Measurements from ENCODE around the gene PTGIS.
A peak's percentile ranks its signal among the peaks of the same experiment; 100 is the strongest.

PTGIS gene

GRCh38 chr20:49508435-49509199 is 59.3 kb downstream of the PTGIS start:
- TF ChIP-seq, protein P1, sequence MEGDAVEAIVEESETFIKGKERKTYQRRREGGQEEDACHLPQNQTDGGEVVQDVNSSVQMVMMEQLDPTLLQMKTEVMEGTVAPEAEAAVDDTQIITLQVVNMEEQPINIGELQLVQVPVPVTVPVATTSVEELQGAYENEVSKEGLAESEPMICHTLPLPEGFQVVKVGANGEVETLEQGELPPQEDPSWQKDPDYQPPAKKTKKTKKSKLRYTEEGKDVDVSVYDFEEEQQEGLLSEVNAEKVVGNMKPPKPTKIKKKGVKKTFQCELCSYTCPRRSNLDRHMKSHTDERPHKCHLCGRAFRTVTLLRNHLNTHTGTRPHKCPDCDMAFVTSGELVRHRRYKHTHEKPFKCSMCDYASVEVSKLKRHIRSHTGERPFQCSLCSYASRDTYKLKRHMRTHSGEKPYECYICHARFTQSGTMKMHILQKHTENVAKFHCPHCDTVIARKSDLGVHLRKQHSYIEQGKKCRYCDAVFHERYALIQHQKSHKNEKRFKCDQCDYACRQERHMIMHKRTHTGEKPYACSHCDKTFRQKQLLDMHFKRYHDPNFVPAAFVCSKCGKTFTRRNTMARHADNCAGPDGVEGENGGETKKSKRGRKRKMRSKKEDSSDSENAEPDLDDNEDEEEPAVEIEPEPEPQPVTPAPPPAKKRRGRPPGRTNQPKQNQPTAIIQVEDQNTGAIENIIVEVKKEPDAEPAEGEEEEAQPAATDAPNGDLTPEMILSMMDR (IDR thresholded peaks at IDR 0.05; ENCODE audit: control extremely low read depth, extremely low read depth, low read depth, missing control alignments) = peak; percentile 36
- CTCF ChIA-PET = interaction anchor here (0.6 to 1.9 kb wide), 9 partner anchors 8 to 177 kb away, joined by 4 to 6 read pairs (median 4); no protein-coding TSS in a partner anchor
- peak; percentile 61 for DNase-seq (ENCODE audit: extremely low spot score)
- POLR2A ChIA-PET = interaction anchor here (0.5 kb wide), 1 partner anchor 1133 kb away, joined by 3 read pairs; no protein-coding TSS in a partner anchor

DNA sequence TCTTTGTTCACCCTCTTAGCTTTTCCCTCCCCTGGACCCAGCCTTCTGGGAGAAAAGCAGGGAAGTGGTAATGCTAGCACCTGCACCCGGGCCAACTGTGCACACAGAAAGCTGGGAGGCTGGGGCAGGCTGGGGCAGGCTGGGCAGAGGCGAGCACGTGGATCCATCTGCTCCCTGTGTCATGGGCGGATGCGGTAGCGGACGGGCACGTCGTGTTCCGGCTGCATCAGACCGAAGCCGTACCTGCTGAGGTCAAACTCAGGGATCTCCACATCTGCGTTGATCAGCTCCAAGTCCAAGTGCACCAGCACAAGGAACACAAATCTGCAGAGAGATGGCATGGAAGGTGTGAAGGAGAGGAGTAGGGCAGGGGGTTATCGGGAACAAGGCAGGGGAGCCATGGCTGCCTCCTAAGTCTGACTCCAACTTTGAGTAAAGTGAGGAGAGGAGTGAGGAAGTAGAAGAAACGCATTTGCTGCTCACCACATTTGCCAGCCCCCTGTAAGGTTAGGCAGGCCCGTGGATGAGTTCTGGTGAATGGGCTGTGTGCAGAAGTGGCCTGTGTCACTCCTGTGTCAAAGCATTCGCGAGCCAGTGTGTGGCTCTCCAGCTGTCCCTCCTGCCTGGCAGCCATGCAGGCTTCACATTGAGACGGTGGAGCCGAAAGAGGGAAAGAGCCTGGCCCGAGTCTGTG is 60.0 kb downstream of the PTGIS start:
- ChIA-PET POLR2A (no interaction called here), CTCF (interaction anchor here (0.6 to 3.0 kb wide), 10 partner anchors 8 to 176 kb away, joined by 3 to 9 read pairs (median 4); no protein-coding TSS in a partner anchor)
- DNase-seq (ENCODE audit: extremely low spot score) = no peak
- TF ChIP-seq, protein P1 (IDR thresholded peaks at IDR 0.05; ENCODE audit: control extremely low read depth, extremely low read depth, low read depth, missing control alignments) = no peak

DNA sequence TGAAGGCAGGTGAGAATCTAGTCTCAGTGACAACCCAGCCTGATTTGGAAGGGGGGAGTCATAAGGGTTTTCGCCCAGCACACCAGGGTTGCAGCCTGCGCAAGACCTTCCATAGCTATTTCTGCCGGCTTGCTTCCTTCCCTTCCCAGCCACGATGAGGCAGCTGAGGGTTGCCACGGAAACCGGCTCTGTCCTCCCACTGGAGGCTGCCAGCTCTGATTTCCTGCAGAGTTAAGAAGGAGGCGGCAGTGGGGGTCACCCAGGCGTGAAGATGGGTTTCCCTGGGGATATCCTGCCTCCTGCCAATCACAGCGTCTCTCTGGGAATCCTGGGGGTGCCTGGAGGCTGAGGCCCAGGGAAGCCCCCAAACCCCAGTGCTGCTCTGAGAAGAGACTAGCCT is 62.4 kb downstream of the PTGIS start:
- ChIA-PET POLR2A (no interaction called here), CTCF (interaction anchor here (0.9 to 3.0 kb wide), 5 partner anchors 8 to 171 kb away, joined by 3 to 9 read pairs (median 3); no protein-coding TSS in a partner anchor)
- TF ChIP-seq, protein P1 (IDR thresholded peaks at IDR 0.05; ENCODE audit: control extremely low read depth, extremely low read depth, low read depth, missing control alignments) = no peak
- no peak for DNase-seq (ENCODE audit: extremely low spot score)

- TF ChIP-seq, protein P1 (IDR thresholded peaks at IDR 0.05; ENCODE audit: control extremely low read depth, extremely low read depth, low read depth, missing control alignments) = no peak
- ChIA-PET POLR2A (no interaction called here), CTCF (interaction anchor here (0.9 kb wide), 1 partner anchor 30 kb away, joined by 3 read pairs; no protein-coding TSS in a partner anchor)
- no peak for DNase-seq (ENCODE audit: extremely low spot score)
Measured at GRCh38 chr20:49503176-49503575, 64.8 kb downstream of the PTGIS start.

GRCh38 chr20:49501917-49502316 is 66.0 kb downstream of the PTGIS start:
- TF ChIP-seq, protein P1 (IDR thresholded peaks at IDR 0.05; ENCODE audit: control extremely low read depth, extremely low read depth, low read depth, missing control alignments) = no peak
- ChIA-PET CTCF (no interaction called here), POLR2A (no interaction called here)
- no peak for DNase-seq (ENCODE audit: extremely low spot score)

DNA sequence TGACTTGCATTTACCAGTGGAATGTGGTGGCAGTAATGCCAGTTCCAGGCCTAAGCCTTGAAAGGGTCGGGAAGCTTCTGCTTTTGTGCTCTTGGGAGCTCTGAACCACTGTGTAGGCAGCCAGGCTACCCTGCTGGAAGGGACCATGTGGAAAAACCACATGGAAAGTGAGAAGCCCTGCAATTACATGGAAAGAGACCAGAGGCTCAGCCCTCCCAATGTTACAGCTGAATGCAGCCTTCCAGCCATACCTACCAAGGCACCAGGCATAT is 70.6 kb downstream of the PTGIS start:
- ChIA-PET POLR2A (no interaction called here), CTCF (interaction anchor here (0.7 to 1.4 kb wide), 4 partner anchors 9 to 44 kb away, joined by 3 to 5 read pairs (median 4); no protein-coding TSS in a partner anchor)
- TF ChIP-seq, protein P1 (IDR thresholded peaks at IDR 0.05; ENCODE audit: control extremely low read depth, extremely low read depth, low read depth, missing control alignments) = no peak
- no peak for DNase-seq (ENCODE audit: extremely low spot score)

All from GM10248 (cell line).